ENCODE measurements around the gene GDPGP1. TPM values are rescaled to one million over a fixed set of nuclear protein-coding genes. Genes with fewer than 3 reads are reported as not detected.

GDPGP1 gene
- total RNA-seq, 1 experiment from 2014 or later, result 15.4 TPM

DNA sequence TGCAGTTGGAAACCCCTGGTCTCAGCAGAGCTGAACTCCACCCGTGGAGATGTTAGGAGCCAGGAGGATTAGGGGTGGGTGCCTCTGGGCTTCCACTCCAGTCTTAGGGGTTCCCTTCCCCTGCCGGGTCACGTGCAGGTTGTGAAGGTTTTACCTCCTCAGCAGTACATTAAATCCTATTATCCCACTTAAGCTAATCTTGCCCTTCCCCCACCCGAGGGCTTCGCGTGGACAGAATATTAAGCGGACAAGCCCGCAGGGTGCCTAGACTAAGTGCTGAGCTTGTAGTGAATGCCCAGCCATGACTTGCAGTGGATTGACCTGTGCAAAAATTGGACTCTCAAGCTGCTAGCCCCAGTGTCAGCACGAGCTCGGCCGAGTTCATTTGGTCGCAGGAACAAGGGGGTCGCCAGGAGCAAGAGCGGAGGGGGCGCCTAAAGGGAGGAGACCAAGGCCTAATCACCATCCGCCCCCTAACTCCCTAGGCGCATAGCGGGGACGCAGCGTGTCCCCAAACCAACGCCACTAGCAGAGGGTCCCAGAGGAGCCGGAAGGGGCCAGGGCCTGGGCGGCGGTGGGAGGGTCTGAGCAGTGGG, 33.4 kb upstream of the GDPGP1 start:
- ATAC-seq, result no peak
- Histone ChIP-seq H4K20me1 (ENCODE audit: insufficient read depth) (no peaks in the 10 kb centered on the region), H3K9me2 (ENCODE audit: insufficient read depth) (no peaks in the 10 kb centered on the region), H2AFZ (ENCODE audit: low read depth, low read length, poor library complexity, severe bottlenecking) (no peak overlapping the region), H3K4me2 (ENCODE audit: low read length) (peak overlapping the region; percentile 94), H3K27ac (ENCODE audit: low read depth, low read length) (peak overlapping the region; percentile 82; the same call in 1 of the 2 replicates), H3K36me3 (ENCODE audit: control insufficient read depth in 1 of 2, insufficient read depth in 2 of 2, low read length in 2 of 2) (peaks cover under 1 to 12% of the 10 kb centered on the region in 2 experiments; a peak in 3 of 4 replicates), H3K4me3 (replicated peaks in 1 of 2; ENCODE audit: low read depth in 1 of 2, low read length in 2 of 2) (peak overlapping the region; percentile 84 to 97), H3K27me3 (ENCODE audit: insufficient read depth, low read length) (no peaks in the 10 kb centered on the region), H3K9me3 (ENCODE audit: control insufficient read depth in 1 of 2, insufficient read depth in 1 of 2, low read depth in 1 of 2, low read length in 2 of 2) (no peaks in the 10 kb centered on the region), H3K4me1 (ENCODE audit: control insufficient read depth in 1 of 2, insufficient read depth in 2 of 2, low read length in 2 of 2) (peaks cover 18 to 53% of the 10 kb centered on the region in 2 experiments; a peak in 3 of 4 replicates), H3K79me2 (ENCODE audit: insufficient read depth, low read length) (peaks cover 42% of the 10 kb centered on the region), H3K9ac (ENCODE audit: low read length) (peak overlapping the region; percentile 89)
- DNase-seq (ENCODE audit: low read depth, low spot score), result no peak
- ChIA-PET CTCF (interaction anchor here (0.6 to 1.8 kb wide), 6 partner anchors 8 to 87 kb away, joined by 3 to 4 read pairs (median 3); no protein-coding TSS in a partner anchor), RAD21 (ENCODE audit: low non-redundant PET in 1 of 2, low total read pairs in 2 of 2, uncharacterized antibody in 2 of 2, unreplicated experiment in 2 of 2) (no interaction called here), POLR2A (interaction anchor here (0.6 to 1.6 kb wide), 5 partner anchors 9 to 34 kb away, joined by 3 to 7 read pairs (median 3); no protein-coding TSS in a partner anchor)
- TF ChIP-seq POLR2A (IDR thresholded peaks at IDR 0.05; ENCODE audit: borderline replicate concordance, extremely low read depth, insufficient read depth, insufficient read length) (no peak), ELF1 (IDR thresholded peaks at IDR 0.05; ENCODE audit: borderline replicate concordance, low read depth) (no peak), EZH2phosphoT487 (IDR thresholded peaks at IDR 0.05; ENCODE audit: borderline replicate concordance) (no peak), ZBTB33 (IDR thresholded peaks at IDR 0.05; ENCODE audit: extremely low read depth, insufficient replicate concordance, low read length) (no peak), ZNF274 (IDR thresholded peaks at IDR 0.05; ENCODE audit: low read depth, low read length) (no peak), CEBPB (IDR thresholded peaks at IDR 0.05; ENCODE audit: low read depth) (no peak), EGR1 (IDR thresholded peaks at IDR 0.05; ENCODE audit: low read depth) (no peak), EZH2 (IDR thresholded peaks at IDR 0.05) (no peak), SP1 (IDR thresholded peaks at IDR 0.05; ENCODE audit: low read depth) (no peak), TCF7L2 (IDR thresholded peaks at IDR 0.05; ENCODE audit: borderline replicate concordance, extremely low read depth, insufficient read depth, insufficient read length) (no peak), ZFX (IDR thresholded peaks at IDR 0.05) (no peak), MAX (IDR thresholded peaks at IDR 0.05) (no peak), RAD21 (IDR thresholded peaks at IDR 0.05; ENCODE audit: low read depth) (no peak), YY1 (IDR thresholded peaks at IDR 0.05; ENCODE audit: extremely low read depth, insufficient replicate concordance, low read depth, low read length) (no peak)
- TF ChIP-seq, protein P1, sequence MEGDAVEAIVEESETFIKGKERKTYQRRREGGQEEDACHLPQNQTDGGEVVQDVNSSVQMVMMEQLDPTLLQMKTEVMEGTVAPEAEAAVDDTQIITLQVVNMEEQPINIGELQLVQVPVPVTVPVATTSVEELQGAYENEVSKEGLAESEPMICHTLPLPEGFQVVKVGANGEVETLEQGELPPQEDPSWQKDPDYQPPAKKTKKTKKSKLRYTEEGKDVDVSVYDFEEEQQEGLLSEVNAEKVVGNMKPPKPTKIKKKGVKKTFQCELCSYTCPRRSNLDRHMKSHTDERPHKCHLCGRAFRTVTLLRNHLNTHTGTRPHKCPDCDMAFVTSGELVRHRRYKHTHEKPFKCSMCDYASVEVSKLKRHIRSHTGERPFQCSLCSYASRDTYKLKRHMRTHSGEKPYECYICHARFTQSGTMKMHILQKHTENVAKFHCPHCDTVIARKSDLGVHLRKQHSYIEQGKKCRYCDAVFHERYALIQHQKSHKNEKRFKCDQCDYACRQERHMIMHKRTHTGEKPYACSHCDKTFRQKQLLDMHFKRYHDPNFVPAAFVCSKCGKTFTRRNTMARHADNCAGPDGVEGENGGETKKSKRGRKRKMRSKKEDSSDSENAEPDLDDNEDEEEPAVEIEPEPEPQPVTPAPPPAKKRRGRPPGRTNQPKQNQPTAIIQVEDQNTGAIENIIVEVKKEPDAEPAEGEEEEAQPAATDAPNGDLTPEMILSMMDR (IDR thresholded peaks at IDR 0.05 in 2 of 3, conservative IDR thresholded peaks at IDR 0.05 in 1 of 3; ENCODE audit: borderline replicate concordance in 1 of 3, insufficient read depth in 1 of 3, low read depth in 2 of 3, low read length in 2 of 3), result no peak
- TF ChIP-seq, protein P2, sequence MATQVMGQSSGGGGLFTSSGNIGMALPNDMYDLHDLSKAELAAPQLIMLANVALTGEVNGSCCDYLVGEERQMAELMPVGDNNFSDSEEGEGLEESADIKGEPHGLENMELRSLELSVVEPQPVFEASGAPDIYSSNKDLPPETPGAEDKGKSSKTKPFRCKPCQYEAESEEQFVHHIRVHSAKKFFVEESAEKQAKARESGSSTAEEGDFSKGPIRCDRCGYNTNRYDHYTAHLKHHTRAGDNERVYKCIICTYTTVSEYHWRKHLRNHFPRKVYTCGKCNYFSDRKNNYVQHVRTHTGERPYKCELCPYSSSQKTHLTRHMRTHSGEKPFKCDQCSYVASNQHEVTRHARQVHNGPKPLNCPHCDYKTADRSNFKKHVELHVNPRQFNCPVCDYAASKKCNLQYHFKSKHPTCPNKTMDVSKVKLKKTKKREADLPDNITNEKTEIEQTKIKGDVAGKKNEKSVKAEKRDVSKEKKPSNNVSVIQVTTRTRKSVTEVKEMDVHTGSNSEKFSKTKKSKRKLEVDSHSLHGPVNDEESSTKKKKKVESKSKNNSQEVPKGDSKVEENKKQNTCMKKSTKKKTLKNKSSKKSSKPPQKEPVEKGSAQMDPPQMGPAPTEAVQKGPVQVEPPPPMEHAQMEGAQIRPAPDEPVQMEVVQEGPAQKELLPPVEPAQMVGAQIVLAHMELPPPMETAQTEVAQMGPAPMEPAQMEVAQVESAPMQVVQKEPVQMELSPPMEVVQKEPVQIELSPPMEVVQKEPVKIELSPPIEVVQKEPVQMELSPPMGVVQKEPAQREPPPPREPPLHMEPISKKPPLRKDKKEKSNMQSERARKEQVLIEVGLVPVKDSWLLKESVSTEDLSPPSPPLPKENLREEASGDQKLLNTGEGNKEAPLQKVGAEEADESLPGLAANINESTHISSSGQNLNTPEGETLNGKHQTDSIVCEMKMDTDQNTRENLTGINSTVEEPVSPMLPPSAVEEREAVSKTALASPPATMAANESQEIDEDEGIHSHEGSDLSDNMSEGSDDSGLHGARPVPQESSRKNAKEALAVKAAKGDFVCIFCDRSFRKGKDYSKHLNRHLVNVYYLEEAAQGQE (IDR thresholded peaks at IDR 0.05; ENCODE audit: low read depth), result no peak
- TF ChIP-seq, protein P3, sequence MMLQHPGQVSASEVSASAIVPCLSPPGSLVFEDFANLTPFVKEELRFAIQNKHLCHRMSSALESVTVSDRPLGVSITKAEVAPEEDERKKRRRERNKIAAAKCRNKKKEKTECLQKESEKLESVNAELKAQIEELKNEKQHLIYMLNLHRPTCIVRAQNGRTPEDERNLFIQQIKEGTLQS (IDR thresholded peaks at IDR 0.05), result no peak
- BruUV-seq (replicated peaks), result TSS peak; percentile 45
- intact Hi-C loops (cut with micrococcal nuclease), result loop anchor here (2.0 kb wide), 1 partner anchor 16 kb away; no protein-coding TSS in a partner anchor

All from HCT116 (cell line).